Measurements from ENCODE around the gene XBP1. TPM values are rescaled to one million over a fixed set of nuclear protein-coding genes. Genes with fewer than 3 reads are reported as not detected.

XBP1 gene
- total and polyA plus RNA-seq, 2 of the 13 experiments (the other 11 are each of a cell fraction or from before 2014, with no cell fraction given), result 416 to 427 TPM

- no peak for TF ChIP-seq ZNF556 (CRISPR knock-in tag; IDR thresholded peaks at IDR 0.05; ENCODE audit: borderline replicate concordance)
- peak; percentile 44 for TF ChIP-seq CTCF (CRISPR knock-in tag; IDR thresholded peaks at IDR 0.05)
- TF ChIP-seq TARDBP (CRISPR knock-in tag; IDR thresholded peaks at IDR 0.05), result 0 out of 2 replicates have a peak, but pooled peaks have one; percentile 19
- TF ChIP-seq AHDC1 (CRISPR knock-in tag; IDR thresholded peaks at IDR 0.05; ENCODE audit: borderline replicate concordance), result no peak
- no peak for TF ChIP-seq PBX3 (CRISPR knock-in tag; IDR thresholded peaks at IDR 0.05; ENCODE audit: borderline replicate concordance)
- no peak for TF ChIP-seq RFX3 (CRISPR knock-in tag; IDR thresholded peaks at IDR 0.05)
- no peak for TF ChIP-seq ZNF572 (CRISPR knock-in tag; IDR thresholded peaks at IDR 0.05)
- TF ChIP-seq ZNF687 (CRISPR knock-in tag; IDR thresholded peaks at IDR 0.05), result peak; percentile 52
- TF ChIP-seq PCBP2 (optimal IDR thresholded peaks at IDR 0.05; ENCODE audit: low read depth, low read length, poor library complexity, severe bottlenecking), result no peak
These were observed 31.0 kb upstream of the XBP1 start (continued) for GRCh38 chr22:28831140-28832072.

Measured in HepG2 (cell line).